Gastroesophageal sphincter (tissue), 4 donors: ENCODE data around the gene RALGPS2. TPM values are rescaled to one million over a fixed set of nuclear protein-coding genes. Genes with fewer than 3 reads are reported as not detected.

Experiments used
- ATAC-seq: fragments of 150-250 bp; one replicate; pipeline ENCODE4 v1.9.1; 2016; ENCODE audit warnings: mild to moderate bottlenecking, moderate library complexity
- H3K27ac ChIP-seq, 4 donors: fragments of 200-600 bp; sonication (generic) in 3 of 4; 1 replicate in 3 of 4; 2 replicates in 1 of 4; pipeline ENCODE4 v1.5.1; 2016 to 2019
- H3K27me3 ChIP-seq: fragments of 200-600 bp; sonication (generic); one replicate; pipeline ENCODE4 v1.5.1; 2019
- H3K36me3 ChIP-seq, 2 donors: fragments of 200-600 bp; sonication (generic); one replicate each; pipeline ENCODE4 v1.5.1; 2019; ENCODE audit warnings: control low read depth in 1 of 2
- H3K4me1 ChIP-seq, 3 donors: fragments of 200-600 bp; sonication (generic); 1 replicate in 2 of 3; 2 replicates in 1 of 3; pipeline ENCODE4 v1.5.1; 2016 to 2019; ENCODE audit warnings: control low read depth in 2 of 3
- H3K4me3 ChIP-seq, 2 donors: fragments of 200-600 bp; sonication (generic); one replicate each; pipeline ENCODE4 v1.5.1; 2019; ENCODE audit warnings: mild to moderate bottlenecking in 1 of 2, moderate library complexity in 1 of 2
- H3K9me3 ChIP-seq, 3 donors: fragments of 200-600 bp; sonication (generic); one replicate each; pipeline ENCODE4 v1.5.1; 2017 to 2019; ENCODE audit warnings: control low read depth in 2 of 3
- CTCF ChIP-seq, 4 experiments: fragments of 200-600 bp in 2 of 4; fragments of 450-650 bp in 2 of 4; sonication (generic) in 1 of 4; IDR thresholded peaks; one replicate each; pipeline ENCODE4 v1.5.1; 2017 to 2019; ENCODE audit warnings: antibody characterized with exemption in 4 of 4, mild to moderate bottlenecking in 2 of 4, moderate library complexity in 2 of 4
- EP300 ChIP-seq: sonication (generic); formaldehyde crosslinking; IDR thresholded peaks from one replicate; pipeline ENCODE4 v1.6.1; 2017; ENCODE audit warnings: antibody characterized with exemption, mild to moderate bottlenecking
- POLR2A ChIP-seq, 2 donors: fragments of 450-650 bp; IDR thresholded peaks; one replicate each; pipeline ENCODE4 v1.6.1; 2017; ENCODE audit warnings: antibody characterized with exemption in 2 of 2, mild to moderate bottlenecking in 2 of 2, moderate library complexity in 1 of 2
- POLR2AphosphoS5 ChIP-seq: sonication (generic); formaldehyde crosslinking; IDR thresholded peaks from one replicate; pipeline ENCODE4 v1.6.1; 2017; ENCODE audit warnings: antibody characterized with exemption
- WGBS, 2 donors: methylation state at CpG; one replicate each; pipeline ENCODE4 v1.1.5; 2018; ENCODE audit warnings: low coverage in 1 of 2; 5-methylcytosine and 5-hydroxymethylcytosine counted together
- total RNA-seq, 4 donors: library from RNA; depleted of rRNA; stranded (reverse); fragments of >200 nt; gene quantifications; one replicate each; pipeline ENCODE4 v1.1.0, GENCODE V29; 2016

RALGPS2 gene
- total RNA-seq, 4 donors from 2014 or later, result 12.0 to 17.7 (median 15.1) TPM

DNA sequence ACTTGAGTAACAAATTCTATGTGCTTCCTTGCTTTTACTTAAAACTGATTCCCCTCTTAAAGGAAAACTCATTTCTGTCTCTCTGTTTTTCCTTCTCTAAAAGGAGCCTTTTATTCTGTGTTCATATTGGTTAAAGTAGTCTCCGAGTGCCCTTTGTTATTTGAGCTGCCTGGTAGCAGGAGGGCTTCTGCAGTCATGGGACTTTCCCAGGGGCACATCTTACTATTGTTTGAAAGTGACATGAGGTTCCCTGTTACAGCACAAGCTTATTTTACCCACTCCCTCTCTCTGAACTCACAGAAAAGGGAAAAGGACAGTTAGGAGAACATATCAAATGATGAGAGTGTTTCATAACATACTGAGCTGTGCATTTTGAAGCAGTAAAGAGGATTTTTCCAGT is 203.9 kb downstream of the RALGPS2 start:
- no peak for ATAC-seq
- H3K4me1 ChIP-seq, result peaks cover 26 to 70% (median 36%) of the 10 kb centered on the region in 3 donors
- TF ChIP-seq CTCF (IDR thresholded peaks at IDR 0.05) (no peak), POLR2A (IDR thresholded peaks at IDR 0.05) (no peak), POLR2AphosphoS5 (no peak), EP300 (no peak)
- no peaks in the 10 kb centered on the region for H3K9me3 ChIP-seq
- peak overlapping the region; percentile 77 to 93 (median 88) for H3K27ac ChIP-seq
- no peak overlapping the region for H3K4me3 ChIP-seq
- WGBS, 2 donors, result 20 to 29% methylated on average over 1 of the region's 1 CpG
- no peaks in the 10 kb centered on the region for H3K27me3 ChIP-seq
- H3K36me3 ChIP-seq, result no peaks in the 10 kb centered on the region

DNA sequence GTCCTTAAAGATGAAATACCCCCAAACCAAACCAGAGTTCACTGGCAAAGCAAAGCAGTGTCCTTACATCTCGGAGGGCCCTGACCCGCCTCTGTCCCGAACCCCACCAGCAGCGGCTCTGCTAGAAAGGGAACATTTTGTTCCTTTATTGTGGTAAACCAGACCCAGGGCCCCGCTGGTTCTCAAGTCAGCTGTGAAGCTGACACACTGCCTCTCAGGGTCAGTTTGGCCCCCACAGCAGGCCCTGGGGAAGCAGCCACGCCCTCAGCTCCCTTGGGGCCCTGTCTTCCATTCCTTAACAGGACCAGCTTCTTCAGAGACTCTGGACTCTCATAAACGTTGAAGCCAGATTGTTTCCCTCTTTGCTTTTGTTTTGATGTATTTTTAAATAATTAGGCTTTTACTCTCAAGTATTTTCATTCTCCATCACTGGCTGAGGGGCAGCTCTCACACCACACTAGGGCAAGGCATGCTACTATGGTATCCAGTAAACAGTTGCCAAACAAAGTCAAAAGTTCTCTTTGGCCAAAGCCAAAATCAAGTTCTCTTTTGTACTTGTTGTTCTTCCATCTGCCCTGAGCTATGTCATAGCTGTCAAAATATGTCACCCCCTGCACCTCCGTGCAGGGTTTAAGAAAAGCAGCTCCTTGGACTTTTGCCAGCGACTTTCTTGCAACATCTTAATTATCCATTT is 207.0 kb downstream of the RALGPS2 start:
- TF ChIP-seq EP300, result peak; percentile 94
- peak in 1 of 2 donors; percentile 27 for TF ChIP-seq POLR2A (IDR thresholded peaks at IDR 0.05)
- TF ChIP-seq CTCF (IDR thresholded peaks at IDR 0.05), result no peak
- TF ChIP-seq POLR2AphosphoS5, result peak; percentile 99
- Histone ChIP-seq H3K4me1 (peaks cover 28 to 90% (median 45%) of the 10 kb centered on the region in 3 donors), H3K27me3 (no peaks in the 10 kb centered on the region), H3K27ac (peak overlapping the region; percentile 86 to 93 (median 90)), H3K4me3 (no peak overlapping the region), H3K9me3 (no peaks in the 10 kb centered on the region), H3K36me3 (no peaks in the 10 kb centered on the region)
- WGBS, 2 donors, result 0 to 11% methylated on average over 3 to 9 of the region's 9 CpGs
- ATAC-seq, result peak; percentile 93

- Histone ChIP-seq H3K9me3 (no peaks in the 10 kb centered on the region), H3K27ac (peak overlapping the region; percentile 80 to 93 (median 88)), H3K36me3 (no peaks in the 10 kb centered on the region), H3K27me3 (no peaks in the 10 kb centered on the region), H3K4me1 (peaks cover 31 to 93% (median 45%) of the 10 kb centered on the region in 3 donors), H3K4me3 (peak overlapping the region in 1 of 2 donors; percentile 17)
- 5 to 31% methylated on average over 3 to 4 of the region's 4 CpGs for WGBS, 2 donors
- no peak for ATAC-seq
- TF ChIP-seq CTCF (IDR thresholded peaks at IDR 0.05), result no peak
- TF ChIP-seq POLR2AphosphoS5, result no peak
- no peak for TF ChIP-seq POLR2A (IDR thresholded peaks at IDR 0.05)
- no peak for TF ChIP-seq EP300
Measured at GRCh38 chr1:178932552-178932906, 207.5 kb downstream of the RALGPS2 start.

GRCh38 chr1:178933105-178933561 is 208.1 kb downstream of the RALGPS2 start:
- 23 to 26% methylated on average over 4 to 5 of the region's 5 CpGs for WGBS, 2 donors
- Histone ChIP-seq H3K27me3 (no peaks in the 10 kb centered on the region), H3K4me1 (peaks cover 34 to 95% (median 51%) of the 10 kb centered on the region in 3 donors)

More at GRCh38 chr1:178933105-178933561, 208.1 kb downstream of the RALGPS2 start:
- no peak for TF ChIP-seq POLR2A (IDR thresholded peaks at IDR 0.05)
- peak; percentile 20 for TF ChIP-seq EP300
- TF ChIP-seq CTCF (IDR thresholded peaks at IDR 0.05), result peak in 1 of 4 experiments; percentile 6
- peak; percentile 66 for TF ChIP-seq POLR2AphosphoS5
- no peaks in the 10 kb centered on the region for H3K9me3 ChIP-seq
- no peak overlapping the region for H3K4me3 ChIP-seq
- peak overlapping the region; percentile 80 to 93 (median 88) for H3K27ac ChIP-seq
- no peaks in the 10 kb centered on the region for H3K36me3 ChIP-seq
- peak; percentile 39 for ATAC-seq
